GM19372 (cell line): Measurements from ENCODE around the gene MYMX.

ENCODE experiments used
- ATAC-seq: cut with Tn5 transposase; IDR thresholded peaks from one replicate; pipeline ENCODE4 v1.9.1; 2021; ENCODE audit warnings: mild to moderate bottlenecking, low read depth, moderate library complexity; ENCODE audit not compliant: unreplicated experiment

The MYMX gene

GRCh38 chr6:44249082-44249748 is 32.5 kb downstream of the MYMX start:
- no peak for ATAC-seq

GRCh38 chr6:44250067-44250717 is 33.5 kb downstream of the MYMX start:
- ATAC-seq = no peak

- ATAC-seq = no peak
These were observed 34.0 kb downstream of the MYMX start for GRCh38 chr6:44250718-44251123.

- ATAC-seq = no peak
These were observed 35.1 kb downstream of the MYMX start for GRCh38 chr6:44251576-44252524.

GRCh38 chr6:44253307-44254101 is 36.8 kb downstream of the MYMX start:
- no peak for ATAC-seq

GRCh38 chr6:44254191-44255104 is 37.7 kb downstream of the MYMX start:
- no peak for ATAC-seq

GRCh38 chr6:44255105-44255808 is 38.5 kb downstream of the MYMX start:
- ATAC-seq = no peak

GRCh38 chr6:44255871-44256774 is 39.4 kb downstream of the MYMX start:
- no peak for ATAC-seq

GRCh38 chr6:44256775-44257024 is 40.0 kb downstream of the MYMX start:
- no peak for ATAC-seq

- ATAC-seq = peak; percentile 48
These were observed 40.5 kb downstream of the MYMX start, which contains the start of gene SLC35B2 for GRCh38 chr6:44257025-44257752. Gene SLC35B2 (minus strand): TSS chr6:44257528. CDS start chr6:44257410, 118 bp downstream.

- peak; percentile 11 for ATAC-seq
These were observed 41.1 kb downstream of the MYMX start for GRCh38 chr6:44257753-44258324.

- no peak for ATAC-seq
These were observed 41.7 kb downstream of the MYMX start for GRCh38 chr6:44258325-44258863.

GRCh38 chr6:44258921-44259320 is 42.2 kb downstream of the MYMX start:
- ATAC-seq = no peak

- ATAC-seq = no peak
These were observed 43.3 kb downstream of the MYMX start for GRCh38 chr6:44260011-44260410.

GRCh38 chr6:44260451-44261297 is 43.9 kb downstream of the MYMX start:
- ATAC-seq = no peak

GRCh38 chr6:44261581-44261980 is 44.9 kb downstream of the MYMX start:
- ATAC-seq = no peak
